Erythroblast (primary cell): ENCODE measurements around the gene CHST15.

Source experiments
- GATA1 ChIP-seq: IDR thresholded peaks from 2 replicates; pipeline ENCODE4 v1.6.1; 2011; ENCODE audit warnings: low read depth, mild to moderate bottlenecking, control low read depth, low read length, moderate library complexity
- POLR2A ChIP-seq: IDR thresholded peaks from 2 replicates; pipeline ENCODE4 v1.6.1; 2011; ENCODE audit warnings: mild to moderate bottlenecking, low read length

GRCh38 chr10:124127965-124128810 lies 34.8 kb upstream of the CHST15 start:
- no peak for TF ChIP-seq POLR2A
- no peak for TF ChIP-seq GATA1
